Heart left ventricle (tissue), 16 donors: ENCODE data around the gene AMN. TPM values are rescaled to one million over a fixed set of nuclear protein-coding genes. Genes with fewer than 3 reads are reported as not detected.

Experiments used
- ATAC-seq, 4 donors: fragments of 200-7000 bp; cut with Tn5 transposase; one replicate each; pipeline ENCODE4 v1.9.1; 2020 to 2022; ENCODE audit warnings: moderate library complexity in 4 of 4, mild to moderate bottlenecking in 3 of 4, moderate number of reproducible peaks in 1 of 4
- DNase-seq, 5 donors: peaks; one replicate each; pipeline ENCODE4 v3.0.0-alpha.2; 2020
- H3K27ac ChIP-seq, 12 donors: fragments of 200-600 bp; sonication (generic) in 4 of 12; one replicate each; pipeline versions ENCODE4 v1.5.0 to v1.8.0; 2016 to 2022; ENCODE audit warnings: mild to moderate bottlenecking in 2 of 12
- H3K27me3 ChIP-seq, 9 donors: fragments of 200-600 bp; sonication (generic) in 2 of 9; one replicate each; pipeline versions ENCODE4 v1.5.1 to v1.8.0; 2016 to 2022; ENCODE audit warnings: mild to moderate bottlenecking in 3 of 9
- H3K36me3 ChIP-seq, 9 donors: fragments of 200-600 bp; sonication (generic) in 2 of 9; one replicate each; pipeline versions ENCODE4 v1.5.0 to v1.8.0; 2018 to 2022; ENCODE audit warnings: mild to moderate bottlenecking in 2 of 9
- H3K4me1 ChIP-seq, 12 donors: fragments of 200-600 bp; sonication (generic) in 4 of 12; one replicate each; pipeline versions ENCODE4 v1.5.0 to v1.8.0; 2016 to 2022; ENCODE audit warnings: mild to moderate bottlenecking in 3 of 12
- H3K4me3 ChIP-seq, 12 donors: fragments of 200-600 bp; sonication (generic) in 4 of 12; one replicate each; pipeline versions ENCODE4 v1.5.0 to v1.8.0; 2017 to 2022; ENCODE audit warnings: mild to moderate bottlenecking in 9 of 12, moderate library complexity in 4 of 12
- H3K9me3 ChIP-seq, 12 donors: fragments of 200-600 bp; sonication (generic) in 4 of 12; one replicate each; pipeline versions ENCODE4 v1.5.0 to v1.8.0; 2016 to 2022; ENCODE audit warnings: mild to moderate bottlenecking in 1 of 12
- POLR2A ChIP-seq, 2 donors: fragments of 450-650 bp; IDR thresholded peaks; one replicate each; pipeline ENCODE4 v1.6.1; 2017; ENCODE audit warnings: antibody characterized with exemption in 2 of 2, mild to moderate bottlenecking in 2 of 2, moderate library complexity in 2 of 2
- WGBS, 4 donors: extraction: QIAGEN DNeasy Blood & Tissue Kit in 2 of 4; methylation state at CpG; one replicate each; pipeline versions ENCODE4 v1.1.5 to v1.1.7; 2013 to 2018; 5-methylcytosine and 5-hydroxymethylcytosine counted together
- intact Hi-C, 10 donors: fragments of 100-400 bp; cut with DNase I; formaldehyde crosslinking; loops; one replicate each; pipeline versions ENCODE4 v1.11.1 to v1.14.2; 2022
- polyA plus RNA-seq, 2 donors: library from polyadenylated mRNA; stranded (reverse); fragments of 200-250 nt; gene quantifications; one replicate each; pipeline ENCODE4 v1.2.3, GENCODE V29; 2013
- total RNA-seq, 9 donors: library from RNA; depleted of rRNA in 2 of 9; stranded (reverse); fragments of >200 nt in 2 of 9; fragmentation: NEBNext Ultra II Directional in 3 of 9; extraction: Animal tissue kit (Norgen Biotek cat#: 25700) in 3 of 9; gene quantifications; one replicate each; pipeline versions ENCODE4 v1.1.0 to v1.2.4, GENCODE V29; 2016 to 2023
- TF ChIP-seq, protein P1 (sequence below), 12 donors: fragments of 200-600 bp; sonication (generic) in 4 of 12; IDR thresholded peaks; one replicate each; pipeline versions ENCODE4 v1.5.0 to v1.8.0; 2018 to 2022; ENCODE audit warnings: antibody characterized with exemption in 12 of 12, mild to moderate bottlenecking in 5 of 12
- donor health status: ischemic (EF 13 %, LVEDD 7.1; RV severe dilation, severe dysfunction).
- donor health status: healthy with polysubstance abuse.
- donor health status: DM: no; HTN: yes; CAD: no.
- donor health status: DM: no; HTN: no; CAD: no.
- donor health status: ischemic (EF 25% LVEDD 6.9; RV normal size, moderate dysfunction).
- donor health status: ischemic (EF 25% LVEDD 5.7; RV mildly dilated, moderate dysfunction).
- donor health status: healthy.
- donor health status: DM: yes; HTN: yes; CAD: no.
- donor health status: ischemic (EF 35%, LVEDD 5.7; RV mildly dilated, moderate dysfunction).
- donor health status: nonischemic (EF 11% LVEDD 7.7; RV severe dilation, severe dysfunction).
- donor health status: DM: yes; HTN: yes; CAD: no.
- donor health status: PGD.
- donor health status: ischemic (EF 29% LVEDD 5.4; RV normal size, mild dysfunction).
- donor health status: nonischemic (EF 23%, LVEDD 6.1; RV moderate dilation, normal function).

Gene AMN
- total and polyA plus RNA-seq, 11 donors, result 0.11 to 0.36 (median 0.21) TPM; not detected in 8

DNA sequence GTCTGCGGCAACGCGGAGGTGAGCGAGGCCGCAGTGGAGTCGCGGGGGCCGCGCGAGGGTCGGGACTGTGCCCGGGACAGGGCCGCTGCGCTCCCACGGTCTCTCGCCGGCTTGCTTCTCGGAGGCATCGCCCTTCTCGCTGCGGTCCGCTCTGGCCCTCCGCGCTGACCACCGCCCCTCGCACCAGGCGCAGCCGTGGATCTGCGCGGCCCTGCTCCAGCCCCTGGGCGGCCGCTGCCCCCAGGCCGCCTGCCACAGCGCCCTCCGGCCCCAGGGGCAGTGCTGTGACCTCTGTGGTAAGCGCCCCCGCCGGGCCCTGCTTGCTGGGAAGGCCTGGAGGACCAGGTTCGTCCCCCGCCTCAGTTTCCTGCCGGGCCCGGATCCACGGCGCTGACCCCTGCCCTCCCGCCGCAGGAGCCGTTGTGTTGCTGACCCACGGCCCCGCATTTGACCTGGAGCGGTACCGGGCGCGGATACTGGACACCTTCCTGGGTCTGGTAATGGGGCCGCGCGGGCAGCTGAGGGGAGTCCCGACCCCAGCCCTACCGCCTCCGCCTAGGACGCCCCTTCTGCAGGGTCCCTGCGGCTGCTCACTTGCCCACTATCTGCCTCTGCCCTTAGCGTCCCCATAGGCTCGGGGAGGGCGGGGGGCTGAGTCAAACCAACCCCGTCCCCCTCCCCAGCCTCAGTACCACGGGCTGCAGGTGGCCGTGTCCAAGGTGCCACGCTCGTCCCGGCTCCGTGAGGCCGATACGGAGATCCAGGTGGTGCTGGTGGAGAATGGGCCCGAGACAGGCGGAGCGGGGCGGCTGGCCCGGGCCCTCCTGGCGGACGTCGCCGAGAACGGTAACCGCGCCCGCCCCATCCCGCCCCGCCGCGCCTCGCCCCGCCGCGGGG lies 7.0 kb downstream of the AMN start:
- DNase-seq (peak in 1 of 5 donors; percentile 26), ATAC-seq (peak in 1 of 4 donors; percentile 14)
- Histone ChIP-seq H3K4me1 (peaks cover 13 to 31% (median 25%) of the 10 kb centered on the region in 12 donors), H3K9me3 (no peaks in the 10 kb centered on the region), H3K27ac (no peak overlapping the region), H3K4me3 (peak overlapping the region; percentile 0 to 55 (median 46)), H3K27me3 (peaks cover 19 to 70% (median 42%) of the 10 kb centered on the region in 9 donors), H3K36me3 (peaks cover 0 to 22% (median 15%) of the 10 kb centered on the region in 9 donors)
- intact Hi-C loops, result loop anchor here in 1 of 10 donors (10.0 kb wide), 1 partner anchor 155 kb away; the partner anchor contains the start of gene TRAF3
- WGBS, 4 donors, result 2 to 7% (median 3%) methylated on average over 15 to 94 of the region's 94 CpGs
- no peak for TF ChIP-seq POLR2A (IDR thresholded peaks at IDR 0.05)
- TF ChIP-seq, protein P1, sequence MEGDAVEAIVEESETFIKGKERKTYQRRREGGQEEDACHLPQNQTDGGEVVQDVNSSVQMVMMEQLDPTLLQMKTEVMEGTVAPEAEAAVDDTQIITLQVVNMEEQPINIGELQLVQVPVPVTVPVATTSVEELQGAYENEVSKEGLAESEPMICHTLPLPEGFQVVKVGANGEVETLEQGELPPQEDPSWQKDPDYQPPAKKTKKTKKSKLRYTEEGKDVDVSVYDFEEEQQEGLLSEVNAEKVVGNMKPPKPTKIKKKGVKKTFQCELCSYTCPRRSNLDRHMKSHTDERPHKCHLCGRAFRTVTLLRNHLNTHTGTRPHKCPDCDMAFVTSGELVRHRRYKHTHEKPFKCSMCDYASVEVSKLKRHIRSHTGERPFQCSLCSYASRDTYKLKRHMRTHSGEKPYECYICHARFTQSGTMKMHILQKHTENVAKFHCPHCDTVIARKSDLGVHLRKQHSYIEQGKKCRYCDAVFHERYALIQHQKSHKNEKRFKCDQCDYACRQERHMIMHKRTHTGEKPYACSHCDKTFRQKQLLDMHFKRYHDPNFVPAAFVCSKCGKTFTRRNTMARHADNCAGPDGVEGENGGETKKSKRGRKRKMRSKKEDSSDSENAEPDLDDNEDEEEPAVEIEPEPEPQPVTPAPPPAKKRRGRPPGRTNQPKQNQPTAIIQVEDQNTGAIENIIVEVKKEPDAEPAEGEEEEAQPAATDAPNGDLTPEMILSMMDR (IDR thresholded peaks at IDR 0.05), result no peak

DNA sequence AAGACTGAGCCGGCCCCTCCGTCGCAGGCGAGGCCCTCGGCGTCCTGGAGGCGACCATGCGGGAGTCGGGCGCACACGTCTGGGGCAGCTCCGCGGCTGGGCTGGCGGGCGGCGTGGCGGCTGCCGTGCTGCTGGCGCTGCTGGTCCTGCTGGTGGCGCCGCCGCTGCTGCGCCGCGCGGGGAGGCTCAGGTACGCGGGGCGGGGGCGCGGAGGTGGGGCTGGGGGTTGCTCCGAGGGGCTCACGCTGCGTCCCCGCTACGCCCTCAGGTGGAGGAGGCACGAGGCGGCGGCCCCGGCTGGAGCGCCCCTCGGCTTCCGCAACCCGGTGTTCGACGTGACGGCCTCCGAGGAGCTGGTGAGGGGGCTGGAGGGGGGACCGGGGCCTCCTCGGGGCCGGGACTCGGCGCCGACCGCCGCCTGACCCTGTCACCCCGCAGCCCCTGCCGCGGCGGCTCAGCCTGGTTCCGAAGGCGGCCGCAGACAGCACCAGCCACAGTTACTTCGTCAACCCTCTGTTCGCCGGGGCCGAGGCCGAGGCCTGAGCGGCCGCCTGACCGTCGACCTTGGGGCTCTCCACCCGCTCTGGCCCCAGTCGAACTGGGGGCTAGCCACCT lies 7.8 kb downstream of the AMN start:
- ATAC-seq (no peak), DNase-seq (peak in 1 of 5 donors; percentile 24)

DNA sequence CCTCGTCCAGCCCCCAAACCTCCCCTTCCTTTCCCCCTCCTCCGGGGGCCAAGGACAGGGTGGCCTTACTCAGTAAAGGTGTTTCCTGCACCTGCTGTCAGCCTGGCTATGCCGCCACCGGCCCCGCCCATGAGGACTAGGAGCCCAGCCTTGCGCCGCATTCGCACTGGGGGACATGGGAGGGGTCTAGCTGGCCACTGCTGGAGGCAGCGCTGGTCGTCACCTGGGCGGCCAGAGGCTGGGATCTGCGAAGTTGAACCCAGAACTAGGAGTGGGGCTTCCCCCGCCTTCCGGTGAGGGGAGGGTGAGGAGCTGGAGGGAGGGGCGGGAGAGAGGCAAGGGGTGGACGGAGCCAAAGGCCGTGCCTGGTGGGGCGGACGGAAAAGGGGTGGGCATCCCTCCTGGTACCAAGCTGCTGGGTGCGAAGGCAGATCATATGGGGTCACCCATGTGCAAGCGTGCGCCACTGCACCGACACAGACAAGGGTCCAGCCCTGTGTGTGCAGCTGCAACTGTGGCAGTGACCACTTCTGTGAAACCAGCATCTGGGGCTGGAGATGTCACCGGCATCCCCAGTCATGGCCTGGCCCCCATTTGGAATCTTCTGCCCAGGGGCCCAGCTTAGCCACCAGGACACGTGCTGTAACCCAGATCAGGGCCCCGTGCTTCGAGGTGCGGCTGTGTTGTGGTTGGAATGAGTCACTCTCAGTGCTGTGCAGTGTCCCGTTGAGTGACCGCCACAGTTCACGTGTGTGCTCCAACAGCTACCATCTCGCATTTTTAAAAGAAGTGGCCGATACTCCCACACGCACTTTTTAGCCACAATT lies 8.5 kb downstream of the AMN start:
- ATAC-seq, result peak in 1 of 4 donors; percentile 6
- H3K27ac ChIP-seq, result no peak overlapping the region
- H3K27me3 ChIP-seq, result peaks cover 17 to 56% (median 35%) of the 10 kb centered on the region in 9 donors
- peak in 1 of 5 donors; percentile 22 for DNase-seq
- TF ChIP-seq, protein P1 (IDR thresholded peaks at IDR 0.05), result no peak
- TF ChIP-seq POLR2A (IDR thresholded peaks at IDR 0.05), result no peak
- H3K4me1 ChIP-seq, result peaks cover 13 to 31% (median 25%) of the 10 kb centered on the region in 12 donors
- peak overlapping the region in 1 of 12 donors; percentile 54 for H3K4me3 ChIP-seq
- intact Hi-C loops, result no loop called here
- WGBS, 4 donors, result 66 to 74% (median 67%) methylated on average over 34 of the region's 34 CpGs
- peaks cover 0 to 33% (median 18%) of the 10 kb centered on the region in 9 donors for H3K36me3 ChIP-seq
- H3K9me3 ChIP-seq, result no peaks in the 10 kb centered on the region

More for the DNA sequence above, 7.8 kb downstream of the AMN start:
- H3K27me3 ChIP-seq, result peaks cover 18 to 63% (median 35%) of the 10 kb centered on the region in 9 donors
- TF ChIP-seq, protein P1 (IDR thresholded peaks at IDR 0.05), result no peak
- no peak for TF ChIP-seq POLR2A (IDR thresholded peaks at IDR 0.05)
- H3K4me3 ChIP-seq, result peak overlapping the region in 9 of 12 donors; percentile 8 to 55 (median 50)
- 0 to 4% (median 3%) methylated on average over 4 to 74 of the region's 74 CpGs for WGBS, 4 donors
- no peaks in the 10 kb centered on the region for H3K9me3 ChIP-seq
- H3K27ac ChIP-seq, result no peak overlapping the region
- H3K36me3 ChIP-seq, result peaks cover 0 to 26% (median 17%) of the 10 kb centered on the region in 9 donors
- intact Hi-C loops, result no loop called here
- H3K4me1 ChIP-seq, result peaks cover 13 to 31% (median 25%) of the 10 kb centered on the region in 12 donors
